HepG2 (cell line): ENCODE results near the gene MIB2. TPM values are rescaled to one million over a fixed set of nuclear protein-coding genes. Genes with fewer than 3 reads are reported as not detected.

Experiments used
- ATAC-seq: fragments of 200-7000 bp; cut with Tn5 transposase; 3 replicates; pipeline ENCODE4 v1.9.1; 2020; ENCODE audit warnings: mild to moderate bottlenecking, moderate library complexity
- BruUV-seq: library from RNA; stranded (reverse); fragments of 400-500 nt; replicated peaks from 2 replicates; lab custom pipeline; 2021; lab: Mats Ljungman, UMichigan
- CTCF ChIA-PET: fragments of 300-600 bp; formaldehyde crosslinking; extraction: SDS; loops from one replicate; lab custom pipeline; 2021; ENCODE audit warnings: low total read pairs, inconsistent platforms, low intra/inter-chr PET ratio; lab: Yijun Ruan, JAX
- POLR2A ChIA-PET: fragments of 350-600 bp; sonication (Branson Sonifier 250); formaldehyde crosslinking; loops from one replicate; lab custom pipeline; 2020; ENCODE audit warnings: antibody characterized with exemption, inconsistent platforms; lab: Yijun Ruan, JAX
- DNase-seq: peaks from one replicate; pipeline ENCODE4 v3.0.0-alpha.2; 2015; ENCODE audit warnings: low spot score
- FAIRE-seq: peaks from 3 replicates; lab custom pipeline; 2011; peaks lifted over from hg19 to GRCh38; lab: Jason Lieb, UNC
- H2AFZ ChIP-seq: one replicate; pipeline ENCODE4 v1.6.1; 2011; ENCODE audit warnings: low read length, inconsistent platforms
- H3K27ac ChIP-seq: fragments of 300-600 bp; 3 replicates; pipeline ENCODE4 v1.8.0; 2011; ENCODE audit warnings: mixed run types, mild to moderate bottlenecking, mixed read lengths, low read length, inconsistent platforms; ENCODE audit not compliant: insufficient read depth; ENCODE audit errors: extremely low read length
- H3K27me3 ChIP-seq, 2 experiments: fragments of 200-600 bp in 1 of 2; 2 replicates in 1 of 2; 3 replicates in 1 of 2; pipeline versions ENCODE4 v1.6.0 to v1.8.0; 2011; ENCODE audit warnings: low read length in 2 of 2, mild to moderate bottlenecking in 2 of 2, moderate library complexity in 2 of 2, inconsistent platforms in 1 of 2; ENCODE audit not compliant: insufficient read depth in 2 of 2, control insufficient read depth in 1 of 2
- H3K36me3 ChIP-seq, 2 experiments: fragments of 200-600 bp in 1 of 2; replicated peaks in 1 of 2; 2 replicates in 1 of 2; 3 replicates in 1 of 2; pipeline versions ENCODE4 v1.5.1 to v1.8.0; 2011; ENCODE audit warnings: low read length in 2 of 2, inconsistent platforms in 1 of 2; ENCODE audit not compliant: insufficient read depth in 2 of 2, control insufficient read depth in 1 of 2
- H3K4me1 ChIP-seq: 2 replicates; pipeline ENCODE4 v1.5.1; 2012; ENCODE audit warnings: low read length, inconsistent platforms; ENCODE audit not compliant: insufficient read depth
- H3K4me2 ChIP-seq: 2 replicates; pipeline ENCODE4 v1.6.0; 2011; ENCODE audit warnings: low read depth, low read length, inconsistent platforms
- H3K4me3 ChIP-seq, 3 experiments: fragments of 200-600 bp in 1 of 3; sonication (generic), shearing (Covaris generic) in 1 of 3; replicated peaks in 1 of 3; 2 replicates each; pipeline ENCODE4 v1.5.1; 2011 to 2016; ENCODE audit warnings: low read length in 3 of 3, inconsistent platforms in 2 of 3, low read depth in 2 of 3, mild to moderate bottlenecking in 2 of 3, control low read depth in 1 of 3, mixed read lengths in 1 of 3; ENCODE audit not compliant: insufficient read depth in 1 of 3
- H3K79me2 ChIP-seq: one replicate; pipeline ENCODE4 v1.6.1; 2011; ENCODE audit warnings: low read length, inconsistent platforms; ENCODE audit not compliant: insufficient read depth
- H3K9ac ChIP-seq: 2 replicates; pipeline ENCODE4 v1.6.0; 2011; ENCODE audit warnings: mild to moderate bottlenecking, low read depth, low read length, inconsistent platforms; ENCODE audit not compliant: insufficient read depth
- H3K9me3 ChIP-seq: 2 replicates; pipeline ENCODE4 v1.5.1; 2012; ENCODE audit warnings: mild to moderate bottlenecking, low read length
- H4K20me1 ChIP-seq: 2 replicates; pipeline ENCODE4 v1.6.0; 2011; ENCODE audit warnings: inconsistent platforms, mild to moderate bottlenecking, low read length, moderate library complexity; ENCODE audit not compliant: insufficient read depth
- AGO2 ChIP-seq: fragments of 200-400 bp; formaldehyde crosslinking; optimal IDR thresholded peaks from 2 replicates; pipeline ENCODE3; 2017; ENCODE audit warnings: mild to moderate bottlenecking, low read depth, low read length, moderate library complexity
- HIVEP1 ChIP-seq: sonication (generic); formaldehyde crosslinking; IDR thresholded peaks from 2 replicates; pipeline ENCODE4 v1.4.0; 2020; ENCODE audit warnings: mild to moderate bottlenecking, missing genetic modification reagents
- ZNF3 ChIP-seq: IDR thresholded peaks from 2 replicates; pipeline ENCODE4 v1.7.0; 2017; ENCODE audit warnings: inconsistent platforms
- ZNF781 ChIP-seq: sonication (generic); formaldehyde crosslinking; IDR thresholded peaks from 2 replicates; pipeline ENCODE4 v1.5.1; 2020; ENCODE audit warnings: borderline replicate concordance, mild to moderate bottlenecking, missing genetic modification reagents; ENCODE audit errors: not compliant biosample characterization
- WGBS: methylation state at CpG from one replicate; pipeline ENCODE4 v1.1.6; 2017; ENCODE audit warnings: low lambda C conversion rate; 5-methylcytosine and 5-hydroxymethylcytosine counted together
- in situ Hi-C: cut with HindIII; loops from 2 replicates; pipeline ENCODE4 v1.10.0; 2017; ENCODE audit warnings: low pct_unique_long_range_greater_than_20kb; ENCODE audit not compliant: extremely low pct_ligation_motif_present
- intact Hi-C: fragments of 100-400 bp; cut with micrococcal nuclease; formaldehyde crosslinking; loops from one replicate; pipeline ENCODE4 v1.10.0; 2022; ENCODE audit not compliant: unreplicated experiment
- polyA plus RNA-seq, 8 experiments: library from polyadenylated mRNA; depleted of rRNA in 3 of 8; stranded (reverse) in 7 of 8; unstranded in 1 of 8; fragments of >200 nt; fragmentation: Illumina TruSeq in 4 of 8; extraction: Trizol in 4 of 8; gene quantifications; 2 replicates each; pipeline versions ENCODE4 v1.2.1 to v1.2.3, GENCODE V29; 2011 to 2016; ENCODE audit warnings: low read depth in 4 of 8, missing spikeins in 1 of 8, mixed read lengths in 1 of 8; ENCODE audit not compliant: insufficient read depth in 1 of 8
- total RNA-seq, 5 experiments: library from RNA; depleted of rRNA; stranded (reverse); fragments of >200 nt; fragmentation: Illumina TruSeq; extraction: Trizol; gene quantifications; 2 replicates each; pipeline ENCODE4 v1.2.3, GENCODE V29; 2016; ENCODE audit warnings: low read depth in 1 of 5

Gene MIB2
- total and polyA plus RNA-seq, 2 of the 13 experiments (the other 11 are each of a cell fraction or from before 2014, with no cell fraction given): 19.9 to 30.4 TPM

DNA sequence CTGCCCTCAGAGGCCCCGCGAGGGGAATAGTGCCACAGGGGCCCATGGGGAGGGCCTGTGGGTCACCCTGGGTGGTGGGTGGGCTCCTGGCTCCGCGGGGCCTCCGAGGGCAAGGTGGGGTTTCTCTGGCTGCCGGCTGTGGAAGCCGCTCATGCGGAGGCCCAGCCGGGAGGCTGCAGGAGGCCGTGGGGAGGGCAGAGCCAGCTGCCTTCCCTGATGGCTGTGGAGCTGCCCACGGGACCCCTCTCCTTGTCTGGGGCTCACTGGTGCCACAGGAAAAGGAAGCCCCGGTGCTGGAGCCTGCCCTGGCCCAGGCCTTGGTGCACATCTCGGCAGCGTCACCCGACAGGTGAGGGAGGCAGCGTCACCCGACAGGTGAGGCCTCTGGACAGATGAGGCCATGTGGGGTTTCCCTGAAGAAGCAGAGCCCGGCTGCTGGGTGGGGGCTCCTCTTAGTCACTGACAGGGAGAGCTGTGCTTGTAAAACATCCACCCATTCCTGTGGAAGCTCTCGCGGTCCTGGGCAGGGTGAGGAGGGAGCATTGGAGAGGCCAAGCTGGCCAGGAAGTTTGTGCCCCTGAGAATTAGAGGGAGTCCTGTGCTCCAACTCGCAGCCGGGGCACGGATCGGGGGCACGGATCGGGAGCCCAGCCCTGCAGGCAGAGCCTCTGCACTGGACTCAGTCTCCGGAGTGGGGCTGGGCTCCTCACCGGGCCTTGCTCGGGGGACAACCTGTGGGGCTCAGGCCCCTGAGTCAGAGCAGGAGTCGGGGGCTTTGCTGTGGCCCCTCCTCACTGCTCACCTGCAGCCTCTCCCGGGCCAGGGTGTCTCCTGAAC, 6.1 kb downstream of the MIB2 start:
- no peak overlapping the region for H3K4me3 ChIP-seq
- ChIA-PET CTCF (no interaction called here), POLR2A (no interaction called here)
- no peak overlapping the region for H3K27ac ChIP-seq
- intact Hi-C loops: no loop called here
- FAIRE-seq (no peak), DNase-seq (no peak), ATAC-seq (no peak)
- no peak overlapping the region for H2AFZ ChIP-seq
- H3K4me1 ChIP-seq: peaks cover 13% of the 10 kb centered on the region
- TF ChIP-seq AGO2: peak; percentile 13
- TF ChIP-seq ZNF3 (CRISPR knock-in tag): no peak
- no TSS peak for BruUV-seq
- H3K9me3 ChIP-seq: no peaks in the 10 kb centered on the region
- H3K27me3 ChIP-seq: no peaks in the 10 kb centered on the region; a peak in 1 of 5 replicates
- H3K4me2 ChIP-seq: no peak overlapping the region
- H4K20me1 ChIP-seq: peaks cover 4% of the 10 kb centered on the region; the same call in 1 of the 2 replicates
- H3K79me2 ChIP-seq: peaks cover 14% of the 10 kb centered on the region
- H3K36me3 ChIP-seq: peaks cover 1 to 14% of the 10 kb centered on the region in 2 experiments; a peak in 2 of 5 replicates
- WGBS: 87% methylated on average over 3 of the region's 31 CpGs
- in situ Hi-C loops: no loop called here
- no peak overlapping the region for H3K9ac ChIP-seq

- H3K4me1 ChIP-seq: peaks cover 6% of the 10 kb centered on the region
- DNase-seq: no peak
- no peaks in the 10 kb centered on the region for H4K20me1 ChIP-seq
- H3K4me2 ChIP-seq: no peak overlapping the region
- no peak for ATAC-seq
- H3K79me2 ChIP-seq: peaks cover 6% of the 10 kb centered on the region
- H3K9me3 ChIP-seq: no peaks in the 10 kb centered on the region
- TF ChIP-seq HIVEP1 (CRISPR knock-in tag) (no peak), AGO2 (peak; percentile 6), ZNF781 (CRISPR knock-in tag) (no peak)
- WGBS: 86% methylated on average over 13 of the region's 21 CpGs
- peaks cover 1 to 14% of the 10 kb centered on the region in 2 experiments; a peak in 2 of 5 replicates for H3K36me3 ChIP-seq
- no peak overlapping the region for H3K9ac ChIP-seq
- in situ Hi-C loops (no loop called here), intact Hi-C loops (no loop called here)
- no TSS peak for BruUV-seq
- no peaks in the 10 kb centered on the region for H3K27me3 ChIP-seq
- ChIA-PET CTCF (no interaction called here), POLR2A (no interaction called here)
- FAIRE-seq: no peak
- no peak overlapping the region for H2AFZ ChIP-seq
- H3K27ac ChIP-seq: no peak overlapping the region
- no peak overlapping the region for H3K4me3 ChIP-seq
These were observed 6.9 kb downstream of the MIB2 start for GRCh38 chr1:1622010-1622787.
